ENCODE measurements around the gene RPS15.

RPS15 gene

DNA sequence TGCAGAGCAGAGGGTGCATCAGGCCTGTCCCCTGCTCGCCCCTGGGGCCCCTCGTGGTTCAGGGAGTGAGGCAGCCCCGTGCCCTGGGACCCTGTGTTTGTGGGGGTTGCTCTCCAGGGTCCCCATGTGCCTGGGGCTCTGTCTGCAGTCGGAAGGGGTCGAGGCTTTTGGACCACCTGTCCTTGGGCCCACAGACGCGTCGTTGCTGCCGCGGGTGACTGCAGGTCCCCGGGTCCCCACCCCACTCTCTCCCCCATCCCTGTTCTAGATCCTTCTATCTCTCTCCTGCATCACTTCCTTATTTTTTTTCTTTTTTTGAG, 50.0 kb downstream of the RPS15 start:
- DNase-seq = no peak

DNA sequence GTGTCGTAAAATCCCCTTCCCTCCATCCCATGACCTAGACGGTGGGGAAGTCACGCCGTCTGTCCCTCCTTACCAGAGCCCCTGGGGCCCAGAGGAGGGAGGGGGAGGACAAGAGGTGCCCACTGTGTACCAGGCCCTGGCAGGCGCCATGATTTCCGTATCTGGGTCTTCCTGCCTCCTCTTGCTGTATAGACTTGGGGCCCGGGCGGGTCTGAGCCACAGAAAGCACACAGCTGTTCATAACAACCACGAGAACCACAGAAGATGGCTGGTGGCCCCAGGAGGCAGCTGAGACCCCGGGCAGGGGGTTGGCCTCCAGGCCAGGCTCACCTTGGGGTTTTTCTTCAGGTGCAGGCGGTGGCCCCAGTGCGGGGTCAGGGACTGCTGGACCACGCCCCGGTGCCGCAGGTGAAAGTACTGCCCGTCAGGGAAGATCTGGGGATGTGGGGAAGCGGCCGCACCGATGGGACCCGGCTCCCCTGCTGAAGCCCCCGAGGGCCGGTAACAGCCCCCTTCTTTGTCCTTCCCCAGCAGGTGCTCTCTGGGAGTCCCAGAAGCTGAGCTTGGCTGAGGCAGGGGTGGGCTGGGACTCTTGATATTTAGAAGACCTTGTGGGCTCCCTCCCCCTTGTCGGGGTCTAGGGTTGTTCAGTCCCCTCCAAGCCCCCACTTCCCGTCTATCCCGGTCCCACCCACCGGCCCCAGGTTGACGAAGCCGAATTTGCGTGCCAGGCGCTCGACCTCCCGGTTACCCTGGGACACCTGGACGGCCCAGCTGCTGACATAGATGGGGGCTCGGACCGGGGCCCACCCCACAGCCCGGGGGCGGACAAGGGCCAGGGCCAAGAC, 51.5 kb downstream of the RPS15 start:
- no peak for DNase-seq
